ENCODE results near the gene ACOT12. TPM values are rescaled to one million over a fixed set of nuclear protein-coding genes. Genes with fewer than 3 reads are reported as not detected.

Gene ACOT12
- total and polyA plus RNA-seq, 2 of the 13 experiments (the other 11 are each of a cell fraction or from before 2014, with no cell fraction given) = not detected

- no peak for TF ChIP-seq ARID3A (IDR thresholded peaks at IDR 0.05; ENCODE audit: low read depth, low read length)
- no peak for TF ChIP-seq NFKBIZ (CRISPR knock-in tag; IDR thresholded peaks at IDR 0.05)
- TF ChIP-seq MYPOP (CRISPR knock-in tag; IDR thresholded peaks at IDR 0.05) = no peak
- TF ChIP-seq GZF1 (CRISPR knock-in tag; IDR thresholded peaks at IDR 0.05) = no peak
- no peak for TF ChIP-seq CERS6 (CRISPR knock-in tag; IDR thresholded peaks at IDR 0.05)
- no peak for TF ChIP-seq ZNF234 (CRISPR knock-in tag; conservative IDR thresholded peaks at IDR 0.05)
- TF ChIP-seq RXRB (CRISPR knock-in tag; IDR thresholded peaks at IDR 0.05; ENCODE audit: borderline replicate concordance) = 0 out of 2 replicates have a peak, but pooled peaks have one; percentile 14
- TF ChIP-seq CBX5 (CRISPR knock-in tag; IDR thresholded peaks at IDR 0.05; ENCODE audit: borderline replicate concordance) = no peak
- TF ChIP-seq ZBTB37 (CRISPR knock-in tag; IDR thresholded peaks at IDR 0.05) = 0 out of 2 replicates have a peak, but pooled peaks have one; percentile 21
- peak; percentile 28; the same call in 1 of the 2 replicates for TF ChIP-seq ZFY (CRISPR knock-in tag; IDR thresholded peaks at IDR 0.05)
- no peak for TF ChIP-seq ASH2L (IDR thresholded peaks at IDR 0.05; ENCODE audit: insufficient read length, low read depth, low read length)
- no peak for TF ChIP-seq RBFOX2 (IDR thresholded peaks at IDR 0.05; ENCODE audit: low read depth, low read length)
- no peak for TF ChIP-seq ZC3H13 (CRISPR knock-in tag; IDR thresholded peaks at IDR 0.05)
- peak; percentile 42; the same call in 1 of the 2 replicates for TF ChIP-seq ZNF263 (CRISPR knock-in tag; IDR thresholded peaks at IDR 0.05)
- no peak for TF ChIP-seq ZNF605 (CRISPR knock-in tag; IDR thresholded peaks at IDR 0.05)
- no peak for TF ChIP-seq DMTF1 (CRISPR knock-in tag; IDR thresholded peaks at IDR 0.05)
- no peak for TF ChIP-seq ZNF589 (CRISPR knock-in tag; conservative IDR thresholded peaks at IDR 0.05)
- TF ChIP-seq ZNF761 (CRISPR knock-in tag; conservative IDR thresholded peaks at IDR 0.05) = 0 out of 2 replicates have a peak, but pooled peaks have one; percentile 29
- TF ChIP-seq LBX2 (CRISPR knock-in tag; IDR thresholded peaks at IDR 0.05; ENCODE audit: borderline replicate concordance) = no peak
Observed at GRCh38 chr5:81355291-81356251, 38.4 kb downstream of the ACOT12 start (continued).
